Measurements from ENCODE around the gene RAB6A.
"Not testable (repeated sequence)": the region's sequence is repeated elsewhere in the genome, so short reads cannot be mapped to it uniquely, and the experiment has no call there.

RAB6A gene

GRCh38 chr11:73752903-73753302 lies 8.0 kb downstream of the RAB6A start:
- H3K4me3 ChIP-seq, result no peak overlapping the region
- H3K27ac ChIP-seq, result no peak overlapping the region
- no peak for TF ChIP-seq CTCF (IDR thresholded peaks at IDR 0.05)
- DNase-seq (ENCODE audit: low spot score), result no peak

- TF ChIP-seq CTCF (IDR thresholded peaks at IDR 0.05), result no peak
- DNase-seq (ENCODE audit: low spot score), result no peak
- H3K4me3 ChIP-seq, result no peak overlapping the region
- no peak overlapping the region for H3K27ac ChIP-seq
These were observed 8.5 kb downstream of the RAB6A start for GRCh38 chr11:73752216-73752867.

- DNase-seq (ENCODE audit: low spot score); H3K4me3 ChIP-seq; H3K27ac ChIP-seq: not testable (repeated sequence)
These were observed 10.0 kb downstream of the RAB6A start for GRCh38 chr11:73750862-73751261.

GRCh38 chr11:73750228-73750627 lies 10.6 kb downstream of the RAB6A start:
- no peak for TF ChIP-seq CTCF (IDR thresholded peaks at IDR 0.05)
- Histone ChIP-seq H3K4me3 (no peak overlapping the region), H3K27ac (no peak overlapping the region)
- DNase-seq (ENCODE audit: low spot score), result no peak

GRCh38 chr11:73749118-73749517 lies 11.8 kb downstream of the RAB6A start:
- DNase-seq (ENCODE audit: low spot score), result no peak
- TF ChIP-seq CTCF (IDR thresholded peaks at IDR 0.05), result no peak
- no peak overlapping the region for H3K4me3 ChIP-seq
- H3K27ac ChIP-seq, result no peak overlapping the region

- DNase-seq (ENCODE audit: low spot score), result no peak
- Histone ChIP-seq H3K27ac (no peak overlapping the region), H3K4me3 (no peak overlapping the region)
- no peak for TF ChIP-seq CTCF (IDR thresholded peaks at IDR 0.05)
These were observed 12.6 kb downstream of the RAB6A start for GRCh38 chr11:73748300-73748699.

GRCh38 chr11:73747762-73748161 lies 13.1 kb downstream of the RAB6A start:
- no peak overlapping the region for H3K27ac ChIP-seq
- DNase-seq (ENCODE audit: low spot score), result no peak
- no peak for TF ChIP-seq CTCF (IDR thresholded peaks at IDR 0.05)
- H3K4me3 ChIP-seq, result no peak overlapping the region
